WTC11 (cell line): ENCODE measurements around the gene ZNF660. TPM values are rescaled to one million over a fixed set of nuclear protein-coding genes. Genes with fewer than 3 reads are reported as not detected.

Experiments used
- ATAC-seq: fragments of 200-7000 bp; cut with Tn5 transposase; 2 replicates; pipeline ENCODE4 v1.10.0; 2021; ENCODE audit warnings: mild to moderate bottlenecking, moderate library complexity
- CTCF ChIA-PET: fragments of 300-600 bp; sonication (Branson Sonifier 250); formaldehyde crosslinking; loops from one replicate; lab custom pipeline; 2021; ENCODE audit warnings: antibody characterized with exemption; lab: Charles Lee
- POLR2A ChIA-PET: fragments of 350-600 bp; sonication (Branson Sonifier 250); formaldehyde crosslinking; loops from one replicate; lab custom pipeline; 2021; ENCODE audit warnings: antibody characterized with exemption; lab: Charles Lee
- DNase-seq: peaks from one replicate; pipeline ENCODE4 v3.0.0; 2021; ENCODE audit warnings: low spot score
- H3K27ac Mint-ChIP-seq: 2 replicates; pipeline ENCODE4 v1.8.0; 2021; ENCODE audit warnings: mixed read lengths
- H3K27me3 Mint-ChIP-seq: 2 replicates; pipeline ENCODE4 v1.8.0; 2021; ENCODE audit warnings: low read depth, mild to moderate bottlenecking, moderate library complexity, mixed read lengths
- H3K36me3 Mint-ChIP-seq: 2 replicates; pipeline ENCODE4 v1.8.0; 2021; ENCODE audit warnings: mixed read lengths
- H3K4me1 Mint-ChIP-seq: 2 replicates; pipeline ENCODE4 v1.8.0; 2022; ENCODE audit warnings: mixed read lengths
- H3K4me3 Mint-ChIP-seq: 2 replicates; pipeline ENCODE4 v1.8.0; 2021; ENCODE audit warnings: mild to moderate bottlenecking, moderate library complexity, mixed read lengths
- H3K9me3 Mint-ChIP-seq: 2 replicates; pipeline ENCODE4 v1.8.0; 2021; ENCODE audit warnings: mixed read lengths
- HMGA2 ChIP-seq: fragments of 250-450 bp; sonication (Bioruptor Pico); IDR thresholded peaks from 2 replicates; pipeline ENCODE4 v1.4.0; 2021; ENCODE audit warnings: mild to moderate bottlenecking, moderate library complexity
- IRF2 ChIP-seq: sonication (generic); formaldehyde crosslinking; IDR thresholded peaks from 2 replicates; pipeline ENCODE4 v1.8.0; 2022; ENCODE audit warnings: low read depth, missing genetic modification reagents, borderline replicate concordance
- NFYB ChIP-seq: sonication (generic); formaldehyde crosslinking; conservative IDR thresholded peaks from 2 replicates; pipeline ENCODE4 v1.8.0; 2022; ENCODE audit warnings: low read depth, missing genetic modification reagents
- NR1H2 ChIP-seq: sonication (generic); formaldehyde crosslinking; IDR thresholded peaks from 2 replicates; pipeline ENCODE4 v1.9.0; 2021; ENCODE audit warnings: mild to moderate bottlenecking, moderate library complexity, missing genetic modification reagents
- NR2C2 ChIP-seq: sonication (generic); formaldehyde crosslinking; IDR thresholded peaks from 2 replicates; pipeline ENCODE4 v1.8.0; 2022; ENCODE audit warnings: mild to moderate bottlenecking, missing genetic modification reagents
- SOX15 ChIP-seq: fragments of 250-450 bp; sonication (Bioruptor Pico); IDR thresholded peaks from 2 replicates; pipeline ENCODE4 v1.9.0; 2021; ENCODE audit warnings: mild to moderate bottlenecking
- ZNF423 ChIP-seq: fragments of 250-450 bp; sonication (Bioruptor Pico); IDR thresholded peaks from 2 replicates; pipeline ENCODE4 v2.1.2; 2022; ENCODE audit warnings: mild to moderate bottlenecking, moderate library complexity
- total RNA-seq: library from RNA; stranded (reverse); gene quantifications from 3 replicates; pipeline ENCODE4 v1.2.3, GENCODE V29; 2021
- TF ChIP-seq, protein P1 (sequence below): sonication (generic); formaldehyde crosslinking; conservative IDR thresholded peaks from 2 replicates; pipeline ENCODE4 v1.8.1; 2022; ENCODE audit warnings: mild to moderate bottlenecking, missing genetic modification reagents
- TF ChIP-seq, protein P2 (sequence below): sonication (generic); formaldehyde crosslinking; IDR thresholded peaks from 2 replicates; pipeline ENCODE4 v1.8.0; 2022; ENCODE audit warnings: mild to moderate bottlenecking, missing genetic modification reagents
- TF ChIP-seq, protein P3 (sequence below): fragments of 250-450 bp; sonication (Bioruptor Pico); IDR thresholded peaks from 2 replicates; pipeline ENCODE4 v1.9.0; 2021; ENCODE audit warnings: mild to moderate bottlenecking
- TF ChIP-seq, protein P4 (sequence below): fragments of 250-450 bp; sonication (Bioruptor Pico); IDR thresholded peaks from 2 replicates; pipeline ENCODE4 v1.9.0; 2021; ENCODE audit warnings: mild to moderate bottlenecking, borderline replicate concordance
- TF ChIP-seq, protein P5 (sequence below): sonication (generic); formaldehyde crosslinking; IDR thresholded peaks from 2 replicates; pipeline ENCODE4 v1.8.0; 2022; ENCODE audit warnings: mild to moderate bottlenecking, missing genetic modification reagents
- TF ChIP-seq, protein P6 (sequence below): sonication (generic); formaldehyde crosslinking; IDR thresholded peaks from 2 replicates; pipeline ENCODE4 v1.8.1; 2023; ENCODE audit warnings: mild to moderate bottlenecking, missing genetic modification reagents, moderate library complexity
- TF ChIP-seq, protein P7 (sequence below): sonication (generic); formaldehyde crosslinking; IDR thresholded peaks from 2 replicates; pipeline ENCODE4 v1.8.0; 2022; ENCODE audit warnings: mild to moderate bottlenecking, missing genetic modification reagents

ZNF660 gene
- total RNA-seq, 1 experiment from 2014 or later, result 9.0 TPM

DNA sequence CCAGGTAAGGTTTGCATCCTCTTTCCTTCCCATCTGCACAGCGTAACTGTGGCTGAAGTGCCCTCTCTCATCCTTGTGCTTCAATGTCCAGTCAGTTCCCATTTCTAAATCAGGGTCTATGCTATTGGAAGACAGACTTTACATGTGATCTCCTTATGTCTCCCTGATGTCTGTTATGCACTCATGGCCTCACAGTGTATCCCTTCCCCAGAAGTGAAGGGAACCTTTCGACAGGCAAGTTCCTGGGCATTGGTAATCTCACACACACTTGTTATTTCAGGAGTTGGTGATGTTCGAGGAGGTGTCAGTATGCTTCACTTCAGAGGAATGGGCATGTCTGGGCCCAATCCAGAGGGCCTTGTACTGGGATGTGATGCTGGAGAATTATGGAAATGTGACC lies 47.4 kb downstream of the ZNF660 start:
- no peaks in the 10 kb centered on the region for H3K4me1 Mint-ChIP-seq
- peak overlapping the region; percentile 22 for H3K27ac Mint-ChIP-seq
- TF ChIP-seq, protein P1, sequence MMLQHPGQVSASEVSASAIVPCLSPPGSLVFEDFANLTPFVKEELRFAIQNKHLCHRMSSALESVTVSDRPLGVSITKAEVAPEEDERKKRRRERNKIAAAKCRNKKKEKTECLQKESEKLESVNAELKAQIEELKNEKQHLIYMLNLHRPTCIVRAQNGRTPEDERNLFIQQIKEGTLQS (CRISPR knock-in tag), result no peak
- TF ChIP-seq IRF2 (CRISPR knock-in tag), result no peak
- TF ChIP-seq SOX15 (CRISPR knock-in tag), result no peak
- TF ChIP-seq, protein P2, sequence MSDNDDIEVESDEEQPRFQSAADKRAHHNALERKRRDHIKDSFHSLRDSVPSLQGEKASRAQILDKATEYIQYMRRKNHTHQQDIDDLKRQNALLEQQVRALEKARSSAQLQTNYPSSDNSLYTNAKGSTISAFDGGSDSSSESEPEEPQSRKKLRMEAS (CRISPR knock-in tag), result no peak
- TF ChIP-seq, protein P3, sequence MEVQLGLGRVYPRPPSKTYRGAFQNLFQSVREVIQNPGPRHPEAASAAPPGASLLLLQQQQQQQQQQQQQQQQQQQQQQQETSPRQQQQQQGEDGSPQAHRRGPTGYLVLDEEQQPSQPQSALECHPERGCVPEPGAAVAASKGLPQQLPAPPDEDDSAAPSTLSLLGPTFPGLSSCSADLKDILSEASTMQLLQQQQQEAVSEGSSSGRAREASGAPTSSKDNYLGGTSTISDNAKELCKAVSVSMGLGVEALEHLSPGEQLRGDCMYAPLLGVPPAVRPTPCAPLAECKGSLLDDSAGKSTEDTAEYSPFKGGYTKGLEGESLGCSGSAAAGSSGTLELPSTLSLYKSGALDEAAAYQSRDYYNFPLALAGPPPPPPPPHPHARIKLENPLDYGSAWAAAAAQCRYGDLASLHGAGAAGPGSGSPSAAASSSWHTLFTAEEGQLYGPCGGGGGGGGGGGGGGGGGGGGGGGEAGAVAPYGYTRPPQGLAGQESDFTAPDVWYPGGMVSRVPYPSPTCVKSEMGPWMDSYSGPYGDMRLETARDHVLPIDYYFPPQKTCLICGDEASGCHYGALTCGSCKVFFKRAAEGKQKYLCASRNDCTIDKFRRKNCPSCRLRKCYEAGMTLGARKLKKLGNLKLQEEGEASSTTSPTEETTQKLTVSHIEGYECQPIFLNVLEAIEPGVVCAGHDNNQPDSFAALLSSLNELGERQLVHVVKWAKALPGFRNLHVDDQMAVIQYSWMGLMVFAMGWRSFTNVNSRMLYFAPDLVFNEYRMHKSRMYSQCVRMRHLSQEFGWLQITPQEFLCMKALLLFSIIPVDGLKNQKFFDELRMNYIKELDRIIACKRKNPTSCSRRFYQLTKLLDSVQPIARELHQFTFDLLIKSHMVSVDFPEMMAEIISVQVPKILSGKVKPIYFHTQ (CRISPR knock-in tag), result no peak
- no peak for TF ChIP-seq ZNF423 (CRISPR knock-in tag)
- TF ChIP-seq HMGA2 (CRISPR knock-in tag), result no peak
- no peak for TF ChIP-seq NFYB (CRISPR knock-in tag)
- TF ChIP-seq NR1H2 (CRISPR knock-in tag), result no peak
- TF ChIP-seq, protein P4, sequence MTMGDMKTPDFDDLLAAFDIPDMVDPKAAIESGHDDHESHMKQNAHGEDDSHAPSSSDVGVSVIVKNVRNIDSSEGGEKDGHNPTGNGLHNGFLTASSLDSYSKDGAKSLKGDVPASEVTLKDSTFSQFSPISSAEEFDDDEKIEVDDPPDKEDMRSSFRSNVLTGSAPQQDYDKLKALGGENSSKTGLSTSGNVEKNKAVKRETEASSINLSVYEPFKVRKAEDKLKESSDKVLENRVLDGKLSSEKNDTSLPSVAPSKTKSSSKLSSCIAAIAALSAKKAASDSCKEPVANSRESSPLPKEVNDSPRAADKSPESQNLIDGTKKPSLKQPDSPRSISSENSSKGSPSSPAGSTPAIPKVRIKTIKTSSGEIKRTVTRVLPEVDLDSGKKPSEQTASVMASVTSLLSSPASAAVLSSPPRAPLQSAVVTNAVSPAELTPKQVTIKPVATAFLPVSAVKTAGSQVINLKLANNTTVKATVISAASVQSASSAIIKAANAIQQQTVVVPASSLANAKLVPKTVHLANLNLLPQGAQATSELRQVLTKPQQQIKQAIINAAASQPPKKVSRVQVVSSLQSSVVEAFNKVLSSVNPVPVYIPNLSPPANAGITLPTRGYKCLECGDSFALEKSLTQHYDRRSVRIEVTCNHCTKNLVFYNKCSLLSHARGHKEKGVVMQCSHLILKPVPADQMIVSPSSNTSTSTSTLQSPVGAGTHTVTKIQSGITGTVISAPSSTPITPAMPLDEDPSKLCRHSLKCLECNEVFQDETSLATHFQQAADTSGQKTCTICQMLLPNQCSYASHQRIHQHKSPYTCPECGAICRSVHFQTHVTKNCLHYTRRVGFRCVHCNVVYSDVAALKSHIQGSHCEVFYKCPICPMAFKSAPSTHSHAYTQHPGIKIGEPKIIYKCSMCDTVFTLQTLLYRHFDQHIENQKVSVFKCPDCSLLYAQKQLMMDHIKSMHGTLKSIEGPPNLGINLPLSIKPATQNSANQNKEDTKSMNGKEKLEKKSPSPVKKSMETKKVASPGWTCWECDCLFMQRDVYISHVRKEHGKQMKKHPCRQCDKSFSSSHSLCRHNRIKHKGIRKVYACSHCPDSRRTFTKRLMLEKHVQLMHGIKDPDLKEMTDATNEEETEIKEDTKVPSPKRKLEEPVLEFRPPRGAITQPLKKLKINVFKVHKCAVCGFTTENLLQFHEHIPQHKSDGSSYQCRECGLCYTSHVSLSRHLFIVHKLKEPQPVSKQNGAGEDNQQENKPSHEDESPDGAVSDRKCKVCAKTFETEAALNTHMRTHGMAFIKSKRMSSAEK (CRISPR knock-in tag), result no peak
- TF ChIP-seq, protein P5, sequence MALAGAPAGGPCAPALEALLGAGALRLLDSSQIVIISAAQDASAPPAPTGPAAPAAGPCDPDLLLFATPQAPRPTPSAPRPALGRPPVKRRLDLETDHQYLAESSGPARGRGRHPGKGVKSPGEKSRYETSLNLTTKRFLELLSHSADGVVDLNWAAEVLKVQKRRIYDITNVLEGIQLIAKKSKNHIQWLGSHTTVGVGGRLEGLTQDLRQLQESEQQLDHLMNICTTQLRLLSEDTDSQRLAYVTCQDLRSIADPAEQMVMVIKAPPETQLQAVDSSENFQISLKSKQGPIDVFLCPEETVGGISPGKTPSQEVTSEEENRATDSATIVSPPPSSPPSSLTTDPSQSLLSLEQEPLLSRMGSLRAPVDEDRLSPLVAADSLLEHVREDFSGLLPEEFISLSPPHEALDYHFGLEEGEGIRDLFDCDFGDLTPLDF (CRISPR knock-in tag), result no peak
- TF ChIP-seq, protein P6, sequence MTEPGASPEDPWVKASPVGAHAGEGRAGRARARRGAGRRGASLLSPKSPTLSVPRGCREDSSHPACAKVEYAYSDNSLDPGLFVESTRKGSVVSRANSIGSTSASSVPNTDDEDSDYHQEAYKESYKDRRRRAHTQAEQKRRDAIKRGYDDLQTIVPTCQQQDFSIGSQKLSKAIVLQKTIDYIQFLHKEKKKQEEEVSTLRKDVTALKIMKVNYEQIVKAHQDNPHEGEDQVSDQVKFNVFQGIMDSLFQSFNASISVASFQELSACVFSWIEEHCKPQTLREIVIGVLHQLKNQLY (CRISPR knock-in tag), result no peak
- TF ChIP-seq NR2C2 (CRISPR knock-in tag), result no peak
- TF ChIP-seq, protein P7, sequence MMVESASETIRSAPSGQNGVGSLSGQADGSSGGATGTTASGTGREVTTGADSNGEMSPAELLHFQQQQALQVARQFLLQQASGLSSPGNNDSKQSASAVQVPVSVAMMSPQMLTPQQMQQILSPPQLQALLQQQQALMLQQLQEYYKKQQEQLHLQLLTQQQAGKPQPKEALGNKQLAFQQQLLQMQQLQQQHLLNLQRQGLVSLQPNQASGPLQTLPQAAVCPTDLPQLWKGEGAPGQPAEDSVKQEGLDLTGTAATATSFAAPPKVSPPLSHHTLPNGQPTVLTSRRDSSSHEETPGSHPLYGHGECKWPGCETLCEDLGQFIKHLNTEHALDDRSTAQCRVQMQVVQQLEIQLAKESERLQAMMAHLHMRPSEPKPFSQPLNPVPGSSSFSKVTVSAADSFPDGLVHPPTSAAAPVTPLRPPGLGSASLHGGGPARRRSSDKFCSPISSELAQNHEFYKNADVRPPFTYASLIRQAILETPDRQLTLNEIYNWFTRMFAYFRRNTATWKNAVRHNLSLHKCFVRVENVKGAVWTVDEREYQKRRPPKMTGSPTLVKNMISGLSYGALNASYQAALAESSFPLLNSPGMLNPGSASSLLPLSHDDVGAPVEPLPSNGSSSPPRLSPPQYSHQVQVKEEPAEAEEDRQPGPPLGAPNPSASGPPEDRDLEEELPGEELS (CRISPR knock-in tag), result no peak
- TF ChIP-seq, all 79 proteins: peak for 0
- ATAC-seq (no peak), DNase-seq (no peak)
- ChIA-PET CTCF (no interaction called here), POLR2A (no interaction called here)
- H3K4me3 Mint-ChIP-seq, result no peak overlapping the region
- peaks cover 22% of the 10 kb centered on the region for H3K36me3 Mint-ChIP-seq
- H3K27me3 Mint-ChIP-seq, result no peaks in the 10 kb centered on the region
- H3K9me3 Mint-ChIP-seq, result no peaks in the 10 kb centered on the region
